ENCODE results near the gene EPB42.
"Not testable (repeated sequence)": the region's sequence is repeated elsewhere in the genome, so short reads cannot be mapped to it uniquely, and the experiment has no call there.

The EPB42 gene

GRCh38 chr15:43183270-43183669 is 37.5 kb downstream of the EPB42 start:
- TF ChIP-seq CTCF (IDR thresholded peaks at IDR 0.05; ENCODE audit: low read depth, low read length): no peak
- DNase-seq (ENCODE audit: extremely low read depth, low read depth): no peak

DNA sequence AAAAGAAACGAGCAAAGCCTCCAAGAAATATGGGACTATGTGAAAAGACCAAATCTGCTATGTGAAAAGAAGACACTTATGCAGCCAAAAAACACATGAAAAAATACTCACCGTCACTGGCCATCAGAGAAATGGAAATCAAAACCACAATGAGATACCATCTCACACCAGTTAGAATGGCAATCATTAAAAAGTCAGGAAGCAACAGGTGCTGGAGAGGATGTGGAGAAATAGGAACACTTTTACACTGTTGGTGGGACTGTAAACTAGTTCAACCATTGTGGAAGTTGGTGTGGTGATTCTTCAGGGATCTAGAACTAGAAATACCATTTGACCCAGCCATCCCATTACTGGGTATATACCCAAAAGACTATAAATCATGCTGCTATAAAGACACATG is 43.7 kb downstream of the EPB42 start:
- not testable (repeated sequence) for DNase-seq (ENCODE audit: extremely low read depth, low read depth)

DNA sequence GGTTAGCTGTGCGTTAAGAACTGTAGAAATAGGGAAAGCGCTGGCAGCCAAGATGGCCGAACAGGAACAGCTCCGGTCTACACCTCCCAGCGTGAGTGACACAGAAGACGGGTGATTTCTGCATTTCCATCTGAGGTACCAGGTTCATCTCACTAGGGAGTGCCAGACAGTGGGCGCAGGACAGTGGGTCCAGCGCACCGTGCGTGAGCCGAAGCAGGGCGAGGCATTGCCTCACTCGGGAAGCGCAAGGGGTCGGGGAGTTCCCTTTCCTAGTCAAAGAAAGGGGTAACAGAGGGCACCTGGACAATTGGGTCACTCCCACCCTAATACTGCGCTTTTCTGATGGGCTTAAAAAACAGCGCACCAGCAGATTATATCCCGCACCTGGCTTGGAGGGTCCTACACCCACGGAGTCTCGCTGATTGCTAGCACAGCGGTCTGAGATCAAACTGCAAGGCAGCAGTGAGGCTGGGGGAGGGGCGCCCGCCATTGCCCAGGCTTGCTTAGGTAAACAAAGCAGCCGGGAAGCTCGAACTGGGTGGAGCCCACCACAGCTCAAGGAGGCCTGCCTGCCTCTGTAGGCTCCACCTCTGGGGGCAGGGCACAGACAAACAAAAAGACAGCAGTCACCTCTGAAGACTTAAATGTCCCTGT is 45.0 kb downstream of the EPB42 start:
- not testable (repeated sequence) for DNase-seq (ENCODE audit: extremely low read depth, low read depth)

GRCh38 chr15:43169888-43170287 is 50.9 kb downstream of the EPB42 start:
- TF ChIP-seq CTCF (IDR thresholded peaks at IDR 0.05; ENCODE audit: low read depth, low read length): no peak
- no peak for DNase-seq (ENCODE audit: extremely low read depth, low read depth)

- no peak for TF ChIP-seq CTCF (IDR thresholded peaks at IDR 0.05; ENCODE audit: low read depth, low read length)
- no peak for DNase-seq (ENCODE audit: extremely low read depth, low read depth)
Measured at GRCh38 chr15:43168192-43169107, 52.4 kb downstream of the EPB42 start.

DNA sequence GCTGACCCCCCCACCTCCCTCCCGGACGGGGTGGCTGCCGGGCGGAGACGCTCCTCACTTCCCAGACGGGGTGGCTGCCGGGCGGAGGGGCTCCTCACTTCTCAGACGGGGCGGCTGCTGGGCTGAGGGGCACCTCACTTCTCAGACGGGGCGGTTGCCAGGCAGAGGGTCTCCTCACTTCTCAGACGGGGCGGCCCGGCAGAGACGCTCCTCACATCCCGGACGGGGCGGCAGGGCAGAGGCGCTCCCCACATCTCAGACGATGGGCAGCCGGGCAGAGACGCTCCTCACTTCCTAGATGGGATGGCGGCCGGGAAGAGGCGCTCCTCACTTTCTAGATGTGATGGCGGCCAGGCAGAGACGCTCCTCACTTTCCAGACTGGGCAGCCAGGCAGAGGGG is 53.6 kb downstream of the EPB42 start:
- DNase-seq (ENCODE audit: extremely low read depth, low read depth): not testable (repeated sequence)

DNA sequence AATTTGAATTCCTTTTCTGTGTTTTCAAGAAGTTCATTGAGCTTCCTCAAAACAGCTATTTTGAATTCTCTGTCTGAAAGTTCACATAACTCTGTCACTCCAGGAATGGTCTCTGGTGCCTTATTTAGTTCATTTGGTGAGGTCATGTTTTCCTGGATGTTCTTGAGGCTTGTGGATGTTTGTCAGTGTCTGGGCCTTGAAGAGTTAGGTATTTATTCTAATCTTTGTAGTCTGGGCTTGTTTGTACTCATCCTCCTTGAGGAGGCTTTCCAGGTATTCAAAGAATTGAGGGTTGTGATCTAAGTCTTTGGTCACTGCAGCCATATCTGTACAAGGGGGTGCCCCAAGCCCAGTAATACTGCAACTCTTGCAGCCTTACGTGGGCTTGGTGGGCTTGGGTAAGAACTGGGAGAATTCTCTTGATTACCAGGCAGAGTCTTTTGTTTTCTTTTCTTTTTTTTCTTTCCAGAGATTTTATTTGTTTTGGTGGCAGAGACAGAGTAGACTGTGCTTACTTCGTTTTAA is 55.0 kb downstream of the EPB42 start:
- no peak for DNase-seq (ENCODE audit: extremely low read depth, low read depth)
- no peak for TF ChIP-seq CTCF (IDR thresholded peaks at IDR 0.05; ENCODE audit: low read depth, low read length)

- DNase-seq (ENCODE audit: extremely low read depth, low read depth): no peak
- no peak for TF ChIP-seq CTCF (IDR thresholded peaks at IDR 0.05; ENCODE audit: low read depth, low read length)
Measured at GRCh38 chr15:43153269-43153668, 67.5 kb downstream of the EPB42 start.

All from AG09319 (cell line).